SK-N-SH (cell line): ENCODE results near the gene FZD2. TPM values are rescaled to one million over a fixed set of nuclear protein-coding genes. Genes with fewer than 3 reads are reported as not detected.

Source experiments
- CTCF ChIA-PET: fragments of 300-600, 350-600 bp; formaldehyde crosslinking; extraction: SDS; loops from one replicate; lab custom pipeline; 2021; lab: Yijun Ruan, JAX
- POLR2A ChIA-PET: fragments of 350-600 bp; sonication (Branson Sonifier 250); formaldehyde crosslinking; extraction: SDS; loops from one replicate; lab custom pipeline; 2020; ENCODE audit warnings: antibody characterized with exemption, inconsistent platforms; lab: Yijun Ruan, JAX
- DNase-seq: peaks from one replicate; pipeline ENCODE4 v3.0.0; 2012
- H2AFZ ChIP-seq: fragments of 200-600 bp; sonication (generic); 2 replicates; pipeline ENCODE4 v1.8.1; 2016; ENCODE audit warnings: antibody characterized with exemption, mild to moderate bottlenecking, low read depth
- H3F3A ChIP-seq: fragments of 200-600 bp; sonication (generic); replicated peaks from 2 replicates; pipeline ENCODE3; 2016; ENCODE audit warnings: antibody characterized with exemption, mild to moderate bottlenecking; ENCODE audit not compliant: insufficient read depth
- H3K27ac ChIP-seq, 2 experiments: fragments of 200-500 bp in 1 of 2; fragments of 200-600 bp in 1 of 2; sonication (Bioruptor generic) in 1 of 2; sonication (generic), shearing (Covaris generic) in 1 of 2; 2 replicates each; pipeline versions ENCODE4 v1.5.1 to v1.6.1; 2014 to 2016; ENCODE audit warnings: low read depth in 2 of 2, inconsistent platforms in 1 of 2, low read length in 1 of 2, mild to moderate bottlenecking in 1 of 2, mixed read lengths in 1 of 2
- H3K27me3 ChIP-seq: fragments of 200-600 bp; sonication (generic), shearing (Covaris generic); 2 replicates; pipeline ENCODE4 v1.6.1; 2016; ENCODE audit warnings: mixed run types; ENCODE audit not compliant: insufficient read depth
- H3K36me3 ChIP-seq, 2 experiments: fragments of 200-500 bp in 1 of 2; fragments of 200-600 bp in 1 of 2; sonication (Bioruptor generic) in 1 of 2; sonication (generic) in 1 of 2; replicated peaks in 1 of 2; 2 replicates each; pipeline versions ENCODE3 to v1.5.1; 2014 to 2016; ENCODE audit warnings: low read length in 1 of 2, mild to moderate bottlenecking in 1 of 2; ENCODE audit not compliant: insufficient read depth in 2 of 2, control insufficient read depth in 1 of 2
- H3K4me1 ChIP-seq, 2 experiments: fragments of 200-500 bp in 1 of 2; fragments of 200-600 bp in 1 of 2; sonication (Bioruptor generic) in 1 of 2; sonication (generic), shearing (Covaris generic) in 1 of 2; 2 replicates each; pipeline versions ENCODE4 v1.5.1 to v1.6.1; 2014 to 2016; ENCODE audit warnings: low read depth in 1 of 2, low read length in 1 of 2, mixed run types in 1 of 2; ENCODE audit not compliant: insufficient read depth in 2 of 2, control insufficient read depth in 1 of 2
- H3K4me2 ChIP-seq: fragments of 200-600 bp; sonication (generic), shearing (Covaris generic); 2 replicates; pipeline ENCODE4 v1.6.1; 2017; ENCODE audit warnings: mixed run types
- H3K4me3 ChIP-seq, 2 experiments: fragments of 200-500 bp in 1 of 2; fragments of 200-600 bp in 1 of 2; sonication (Bioruptor generic) in 1 of 2; sonication (generic), shearing (Covaris generic) in 1 of 2; 2 replicates each; pipeline versions ENCODE4 v1.5.1 to v1.8.1; 2014 to 2016; ENCODE audit warnings: low read depth in 2 of 2, inconsistent platforms in 1 of 2, low read length in 1 of 2, mild to moderate bottlenecking in 1 of 2, mixed read lengths in 1 of 2, moderate library complexity in 1 of 2
- H3K79me2 ChIP-seq: fragments of 200-600 bp; sonication (generic); 2 replicates; pipeline ENCODE4 v1.8.1; 2017; ENCODE audit warnings: mild to moderate bottlenecking; ENCODE audit not compliant: insufficient read depth
- H3K9ac ChIP-seq: fragments of 200-600 bp; sonication (generic); 2 replicates; pipeline ENCODE4 v1.6.1; 2017; ENCODE audit warnings: mixed run types
- H3K9me2 ChIP-seq: fragments of 200-600 bp; sonication (generic); 2 replicates; pipeline ENCODE4 v1.6.1; 2017; ENCODE audit warnings: mixed run types
- H3K9me3 ChIP-seq: fragments of 200-600 bp; sonication (generic); 2 replicates; pipeline ENCODE4 v1.6.1; 2017; ENCODE audit warnings: mixed run types, mild to moderate bottlenecking, moderate library complexity
- H4K20me1 ChIP-seq: fragments of 200-600 bp; sonication (generic); 2 replicates; pipeline ENCODE4 v1.6.1; 2017; ENCODE audit warnings: mild to moderate bottlenecking, mixed run types; ENCODE audit not compliant: insufficient read depth
- EP300 ChIP-seq, 2 experiments: IDR thresholded peaks; 2 replicates each; pipeline versions ENCODE4 v1.4.0 to v1.6.1; 2012; ENCODE audit warnings: borderline replicate concordance in 1 of 2, low read depth in 1 of 2, low read length in 1 of 2
- FOSL2 ChIP-seq: IDR thresholded peaks from 2 replicates; pipeline ENCODE4 v1.4.0; 2012; ENCODE audit warnings: low read depth, mild to moderate bottlenecking, moderate library complexity, borderline replicate concordance
- FOXJ3 ChIP-seq: sonication (generic); formaldehyde crosslinking; IDR thresholded peaks from 2 replicates; pipeline ENCODE4 v1.5.1; 2020; ENCODE audit warnings: mild to moderate bottlenecking, missing genetic modification reagents
- FOXM1 ChIP-seq: IDR thresholded peaks from 2 replicates; pipeline ENCODE4 v1.4.0; 2012; ENCODE audit warnings: low read depth, mild to moderate bottlenecking
- GATA2 ChIP-seq: sonication (generic); formaldehyde crosslinking; IDR thresholded peaks from 2 replicates; pipeline ENCODE4 v1.5.0; 2020; ENCODE audit warnings: mild to moderate bottlenecking, missing genetic modification reagents
- JUND ChIP-seq: IDR thresholded peaks from 2 replicates; pipeline ENCODE4 v1.4.0; 2012
- MAX ChIP-seq: IDR thresholded peaks from 2 replicates; pipeline ENCODE4 v1.4.0; 2012; ENCODE audit warnings: low read depth
- MXI1 ChIP-seq: IDR thresholded peaks from 2 replicates; pipeline ENCODE4 v1.6.1; 2012; ENCODE audit warnings: mild to moderate bottlenecking, low read depth, low read length, improper control_type of control experiment
- NFIC ChIP-seq: IDR thresholded peaks from 2 replicates; pipeline ENCODE4 v1.4.0; 2012; ENCODE audit warnings: borderline replicate concordance
- POLR2AphosphoS5 ChIP-seq: IDR thresholded peaks from 2 replicates; pipeline ENCODE4 v1.6.1; 2012; ENCODE audit warnings: low read depth, low read length
- RAD21 ChIP-seq: IDR thresholded peaks from 2 replicates; pipeline ENCODE4 v1.6.1; 2012; ENCODE audit warnings: mild to moderate bottlenecking, low read length
- RCOR1 ChIP-seq: fragments of 150-350 bp; IDR thresholded peaks from 2 replicates; pipeline ENCODE4 v1.6.1; 2017; ENCODE audit warnings: antibody characterized with exemption, low read length
- RFX5 ChIP-seq: IDR thresholded peaks from 2 replicates; pipeline ENCODE4 v1.6.1; 2012; ENCODE audit warnings: mild to moderate bottlenecking, improper control_type of control experiment, low read length
- RXRA ChIP-seq: IDR thresholded peaks from 2 replicates; pipeline ENCODE4 v1.4.0; 2012; ENCODE audit warnings: low read depth, mild to moderate bottlenecking, borderline replicate concordance
- SIN3A ChIP-seq: IDR thresholded peaks from 2 replicates; pipeline ENCODE4 v1.6.1; 2012; ENCODE audit warnings: low read depth, mild to moderate bottlenecking, low read length, moderate library complexity, borderline replicate concordance
- SMC3 ChIP-seq: IDR thresholded peaks from 2 replicates; pipeline ENCODE4 v1.6.1; 2012; ENCODE audit warnings: low read depth, low read length, improper control_type of control experiment
- TEAD4 ChIP-seq: IDR thresholded peaks from 2 replicates; pipeline ENCODE4 v1.4.0; 2012; ENCODE audit warnings: mild to moderate bottlenecking, borderline replicate concordance; ENCODE audit not compliant: insufficient read depth
- WGBS: methylation state at CpG from one replicate; pipeline ENCODE4 v1.1.6; 2017; ENCODE audit warnings: low lambda C conversion rate; 5-methylcytosine and 5-hydroxymethylcytosine counted together
- polyA plus RNA-seq, 3 experiments: library from polyadenylated mRNA; depleted of rRNA; stranded (reverse); fragments of >200 nt; gene quantifications; 2 replicates each; pipeline ENCODE4 v1.2.3, GENCODE V29; 2012
- TF ChIP-seq, protein P1 (sequence below): fragments of 150-350 bp; IDR thresholded peaks from 2 replicates; pipeline ENCODE4 v1.6.1; 2016; ENCODE audit warnings: mild to moderate bottlenecking, low read depth, low read length
- TF ChIP-seq, protein P2 (sequence below): fragments of 150-350 bp; IDR thresholded peaks from 2 replicates; pipeline ENCODE4 v1.6.1; 2017; ENCODE audit warnings: antibody characterized with exemption, low read length, low read depth, borderline replicate concordance
- TF ChIP-seq, protein P3 (sequence below): fragments of 200-600 bp; sonication (generic); IDR thresholded peaks from 2 replicates; pipeline ENCODE4 v1.6.1; 2017; ENCODE audit warnings: antibody characterized with exemption, mild to moderate bottlenecking, moderate library complexity

The FZD2 gene
- polyA plus RNA-seq, 1 of the 3 experiments (the other 2 are of a cell fraction), result 35.1 TPM

GRCh38 chr17:44539673-44540072 lies 17.6 kb upstream of the FZD2 start:
- H3K79me2 ChIP-seq, result no peaks in the 10 kb centered on the region
- H3K27me3 ChIP-seq, result no peaks in the 10 kb centered on the region
- TF ChIP-seq SIN3A (no peak), RFX5 (no peak), RAD21 (no peak), TEAD4 (no peak), NFIC (no peak), FOXJ3 (CRISPR knock-in tag) (no peak), MAX (no peak), FOXM1 (no peak), GATA2 (CRISPR knock-in tag) (no peak), POLR2AphosphoS5 (no peak), SMC3 (no peak)
- TF ChIP-seq, protein P1, sequence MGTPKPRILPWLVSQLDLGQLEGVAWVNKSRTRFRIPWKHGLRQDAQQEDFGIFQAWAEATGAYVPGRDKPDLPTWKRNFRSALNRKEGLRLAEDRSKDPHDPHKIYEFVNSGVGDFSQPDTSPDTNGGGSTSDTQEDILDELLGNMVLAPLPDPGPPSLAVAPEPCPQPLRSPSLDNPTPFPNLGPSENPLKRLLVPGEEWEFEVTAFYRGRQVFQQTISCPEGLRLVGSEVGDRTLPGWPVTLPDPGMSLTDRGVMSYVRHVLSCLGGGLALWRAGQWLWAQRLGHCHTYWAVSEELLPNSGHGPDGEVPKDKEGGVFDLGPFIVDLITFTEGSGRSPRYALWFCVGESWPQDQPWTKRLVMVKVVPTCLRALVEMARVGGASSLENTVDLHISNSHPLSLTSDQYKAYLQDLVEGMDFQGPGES, result no peak
- TF ChIP-seq, protein P2, sequence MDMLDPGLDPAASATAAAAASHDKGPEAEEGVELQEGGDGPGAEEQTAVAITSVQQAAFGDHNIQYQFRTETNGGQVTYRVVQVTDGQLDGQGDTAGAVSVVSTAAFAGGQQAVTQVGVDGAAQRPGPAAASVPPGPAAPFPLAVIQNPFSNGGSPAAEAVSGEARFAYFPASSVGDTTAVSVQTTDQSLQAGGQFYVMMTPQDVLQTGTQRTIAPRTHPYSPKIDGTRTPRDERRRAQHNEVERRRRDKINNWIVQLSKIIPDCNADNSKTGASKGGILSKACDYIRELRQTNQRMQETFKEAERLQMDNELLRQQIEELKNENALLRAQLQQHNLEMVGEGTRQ, result no peak
- peaks cover 10 to 28% of the 10 kb centered on the region in 2 experiments; a peak in 3 of 4 replicates for H3K4me1 ChIP-seq
- peaks cover 27% of the 10 kb centered on the region for H3F3A ChIP-seq
- H4K20me1 ChIP-seq, result no peaks in the 10 kb centered on the region
- H3K9me3 ChIP-seq, result no peaks in the 10 kb centered on the region
- no peak for DNase-seq
- H3K9me2 ChIP-seq, result no peaks in the 10 kb centered on the region
- H3K4me2 ChIP-seq, result no peak overlapping the region
- ChIA-PET POLR2A (interaction anchor here (0.7 kb wide), 1 partner anchor 81 kb away, joined by 3 read pairs; no protein-coding TSS in a partner anchor), CTCF (interaction anchor here (0.6 to 1.3 kb wide), 4 partner anchors 10 to 137 kb away, joined by 3 to 4 read pairs (median 4); no protein-coding TSS in a partner anchor)
- H3K4me3 ChIP-seq, result no peak overlapping the region
- H3K36me3 ChIP-seq, result no peaks in the 10 kb centered on the region
- H3K9ac ChIP-seq, result no peak overlapping the region
- H3K27ac ChIP-seq, result no peak overlapping the region
- WGBS, result 88% methylated on average over 11 of the region's 15 CpGs
- no peak overlapping the region for H2AFZ ChIP-seq

GRCh38 chr17:44540246-44541084 lies 16.8 kb upstream of the FZD2 start:
- H3K4me1 ChIP-seq, result peaks cover 10 to 36% of the 10 kb centered on the region in 2 experiments; a peak in 3 of 4 replicates
- ChIA-PET CTCF (interaction anchor here (0.6 to 1.4 kb wide), 5 partner anchors 8 to 137 kb away, joined by 3 to 4 read pairs (median 4); no protein-coding TSS in a partner anchor), POLR2A (interaction anchor here (0.7 kb wide), 1 partner anchor 80 kb away, joined by 3 read pairs; no protein-coding TSS in a partner anchor)
- no peaks in the 10 kb centered on the region for H3K9me3 ChIP-seq
- no peaks in the 10 kb centered on the region for H3K9me2 ChIP-seq
- DNase-seq, result no peak
- H3K9ac ChIP-seq, result no peak overlapping the region
- no peak overlapping the region for H3K4me3 ChIP-seq
- no peaks in the 10 kb centered on the region for H4K20me1 ChIP-seq
- 96% methylated on average over 11 of the region's 11 CpGs for WGBS
- no peaks in the 10 kb centered on the region for H3K36me3 ChIP-seq
- no peak overlapping the region for H2AFZ ChIP-seq
- H3F3A ChIP-seq, result peaks cover 26% of the 10 kb centered on the region
- H3K27ac ChIP-seq, result no peak overlapping the region
- no peaks in the 10 kb centered on the region for H3K27me3 ChIP-seq
- no peaks in the 10 kb centered on the region for H3K79me2 ChIP-seq
- H3K4me2 ChIP-seq, result no peak overlapping the region
- TF ChIP-seq SIN3A (no peak), RXRA (no peak), RFX5 (no peak), RCOR1 (no peak), EP300 (IDR thresholded peaks at IDR 0.05; ENCODE audit: borderline replicate concordance in 1 of 2, low read depth in 1 of 2, low read length in 1 of 2) (no peak), SMC3 (no peak), MAX (no peak), MXI1 (no peak), JUND (no peak), GATA2 (CRISPR knock-in tag) (no peak), FOXM1 (no peak), FOSL2 (no peak)
- TF ChIP-seq, protein P3, sequence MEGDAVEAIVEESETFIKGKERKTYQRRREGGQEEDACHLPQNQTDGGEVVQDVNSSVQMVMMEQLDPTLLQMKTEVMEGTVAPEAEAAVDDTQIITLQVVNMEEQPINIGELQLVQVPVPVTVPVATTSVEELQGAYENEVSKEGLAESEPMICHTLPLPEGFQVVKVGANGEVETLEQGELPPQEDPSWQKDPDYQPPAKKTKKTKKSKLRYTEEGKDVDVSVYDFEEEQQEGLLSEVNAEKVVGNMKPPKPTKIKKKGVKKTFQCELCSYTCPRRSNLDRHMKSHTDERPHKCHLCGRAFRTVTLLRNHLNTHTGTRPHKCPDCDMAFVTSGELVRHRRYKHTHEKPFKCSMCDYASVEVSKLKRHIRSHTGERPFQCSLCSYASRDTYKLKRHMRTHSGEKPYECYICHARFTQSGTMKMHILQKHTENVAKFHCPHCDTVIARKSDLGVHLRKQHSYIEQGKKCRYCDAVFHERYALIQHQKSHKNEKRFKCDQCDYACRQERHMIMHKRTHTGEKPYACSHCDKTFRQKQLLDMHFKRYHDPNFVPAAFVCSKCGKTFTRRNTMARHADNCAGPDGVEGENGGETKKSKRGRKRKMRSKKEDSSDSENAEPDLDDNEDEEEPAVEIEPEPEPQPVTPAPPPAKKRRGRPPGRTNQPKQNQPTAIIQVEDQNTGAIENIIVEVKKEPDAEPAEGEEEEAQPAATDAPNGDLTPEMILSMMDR, result no peak
- TF ChIP-seq, protein P1, result no peak
